ENCODE results near the gene ZNF48. TPM values are rescaled to one million over a fixed set of nuclear protein-coding genes. Genes with fewer than 3 reads are reported as not detected.

Gene ZNF48
- total RNA-seq, 4 donors from 2014 or later: 5.5 to 7.5 (median 7.3) TPM

- H3K4me1 ChIP-seq: peaks cover 0 to 27% (median 7%) of the 10 kb centered on the region in 4 donors
- 85 to 86% methylated on average over 21 to 28 of the region's 28 CpGs for WGBS, 2 donors
- no peak overlapping the region for H3K27ac ChIP-seq
- H3K4me3 ChIP-seq: no peak overlapping the region
- H3K27me3 ChIP-seq: no peaks in the 10 kb centered on the region
- peaks cover 3 to 71% (median 4%) of the 10 kb centered on the region in 3 donors for H3K36me3 ChIP-seq
- TF ChIP-seq, protein P1, sequence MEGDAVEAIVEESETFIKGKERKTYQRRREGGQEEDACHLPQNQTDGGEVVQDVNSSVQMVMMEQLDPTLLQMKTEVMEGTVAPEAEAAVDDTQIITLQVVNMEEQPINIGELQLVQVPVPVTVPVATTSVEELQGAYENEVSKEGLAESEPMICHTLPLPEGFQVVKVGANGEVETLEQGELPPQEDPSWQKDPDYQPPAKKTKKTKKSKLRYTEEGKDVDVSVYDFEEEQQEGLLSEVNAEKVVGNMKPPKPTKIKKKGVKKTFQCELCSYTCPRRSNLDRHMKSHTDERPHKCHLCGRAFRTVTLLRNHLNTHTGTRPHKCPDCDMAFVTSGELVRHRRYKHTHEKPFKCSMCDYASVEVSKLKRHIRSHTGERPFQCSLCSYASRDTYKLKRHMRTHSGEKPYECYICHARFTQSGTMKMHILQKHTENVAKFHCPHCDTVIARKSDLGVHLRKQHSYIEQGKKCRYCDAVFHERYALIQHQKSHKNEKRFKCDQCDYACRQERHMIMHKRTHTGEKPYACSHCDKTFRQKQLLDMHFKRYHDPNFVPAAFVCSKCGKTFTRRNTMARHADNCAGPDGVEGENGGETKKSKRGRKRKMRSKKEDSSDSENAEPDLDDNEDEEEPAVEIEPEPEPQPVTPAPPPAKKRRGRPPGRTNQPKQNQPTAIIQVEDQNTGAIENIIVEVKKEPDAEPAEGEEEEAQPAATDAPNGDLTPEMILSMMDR (IDR thresholded peaks at IDR 0.05): no peak
- TF ChIP-seq EP300 (IDR thresholded peaks at IDR 0.05): no peak
- no peak for TF ChIP-seq POLR2A (IDR thresholded peaks at IDR 0.05)
- DNase-seq (ENCODE audit: low spot score in 2 of 2): no peak
- no peaks in the 10 kb centered on the region for H3K9me3 ChIP-seq
Observed at GRCh38 chr16:30358990-30359870, 36.0 kb upstream of the ZNF48 start.

GRCh38 chr16:30359871-30360170 lies 35.4 kb upstream of the ZNF48 start:
- peaks cover 3 to 77% (median 4%) of the 10 kb centered on the region in 3 donors for H3K36me3 ChIP-seq
- no peak overlapping the region for H3K27ac ChIP-seq
- H3K4me3 ChIP-seq: no peak overlapping the region
- peaks cover 0 to 25% (median 4%) of the 10 kb centered on the region in 4 donors for H3K4me1 ChIP-seq
- 74 to 84% methylated on average over 6 of the region's 6 CpGs for WGBS, 2 donors
- no peak for TF ChIP-seq POLR2A (IDR thresholded peaks at IDR 0.05)
- TF ChIP-seq EP300 (IDR thresholded peaks at IDR 0.05): no peak
- TF ChIP-seq, protein P1 (IDR thresholded peaks at IDR 0.05): no peak
- no peaks in the 10 kb centered on the region for H3K27me3 ChIP-seq
- DNase-seq (ENCODE audit: low spot score in 2 of 2): no peak
- no peaks in the 10 kb centered on the region for H3K9me3 ChIP-seq

GRCh38 chr16:30361180-30361579 lies 34.0 kb upstream of the ZNF48 start:
- Histone ChIP-seq H3K27me3 (no peaks in the 10 kb centered on the region), H3K9me3 (no peaks in the 10 kb centered on the region), H3K27ac (no peak overlapping the region), H3K36me3 (peaks cover 3 to 91% (median 4%) of the 10 kb centered on the region in 3 donors), H3K4me3 (no peak overlapping the region), H3K4me1 (peaks cover 0 to 31% (median 2%) of the 10 kb centered on the region in 4 donors)
- no peak for DNase-seq (ENCODE audit: low spot score in 2 of 2)
- TF ChIP-seq EP300 (IDR thresholded peaks at IDR 0.05) (no peak), POLR2A (IDR thresholded peaks at IDR 0.05) (no peak)
- TF ChIP-seq, protein P1 (IDR thresholded peaks at IDR 0.05): no peak
- 85 to 88% methylated on average over 7 of the region's 7 CpGs for WGBS, 2 donors

- H3K9me3 ChIP-seq: no peaks in the 10 kb centered on the region
- no peaks in the 10 kb centered on the region for H3K27me3 ChIP-seq
- no peak overlapping the region for H3K4me3 ChIP-seq
- H3K27ac ChIP-seq: no peak overlapping the region
- WGBS, 2 donors: 71 to 76% methylated on average over 10 of the region's 10 CpGs
- TF ChIP-seq, protein P1 (IDR thresholded peaks at IDR 0.05): no peak
- no peak for TF ChIP-seq POLR2A (IDR thresholded peaks at IDR 0.05)
- no peak for TF ChIP-seq EP300 (IDR thresholded peaks at IDR 0.05)
- no peak for DNase-seq (ENCODE audit: low spot score in 2 of 2)
- peaks cover 0 to 47% (median 21%) of the 10 kb centered on the region in 4 donors for H3K4me1 ChIP-seq
- peaks cover 0 to 56% (median 0%) of the 10 kb centered on the region in 3 donors for H3K36me3 ChIP-seq
Observed at GRCh38 chr16:30365200-30365599, 30.0 kb upstream of the ZNF48 start.

GRCh38 chr16:30366511-30366910 lies 28.7 kb upstream of the ZNF48 start:
- Histone ChIP-seq H3K27me3 (no peaks in the 10 kb centered on the region), H3K36me3 (peaks cover 0 to 44% (median 0%) of the 10 kb centered on the region in 3 donors), H3K27ac (no peak overlapping the region), H3K4me1 (peaks cover 0 to 52% (median 23%) of the 10 kb centered on the region in 4 donors), H3K4me3 (no peak overlapping the region), H3K9me3 (no peaks in the 10 kb centered on the region)
- WGBS, 2 donors: 65 to 83% methylated on average over 4 of the region's 4 CpGs
- no peak for DNase-seq (ENCODE audit: low spot score in 2 of 2)
- TF ChIP-seq, protein P1 (IDR thresholded peaks at IDR 0.05): no peak
- TF ChIP-seq POLR2A (IDR thresholded peaks at IDR 0.05) (no peak), EP300 (IDR thresholded peaks at IDR 0.05) (no peak)

All from tibial nerve (tissue), 4 donors.